NK-92 (cell line): Measurements from ENCODE around the gene TNFRSF17.

Source experiments
- DNase-seq: peaks from one replicate; lab custom pipeline; 2025; ENCODE audit not compliant: unreplicated experiment; lab: John Stamatoyannopoulos, UW

The TNFRSF17 gene

DNA sequence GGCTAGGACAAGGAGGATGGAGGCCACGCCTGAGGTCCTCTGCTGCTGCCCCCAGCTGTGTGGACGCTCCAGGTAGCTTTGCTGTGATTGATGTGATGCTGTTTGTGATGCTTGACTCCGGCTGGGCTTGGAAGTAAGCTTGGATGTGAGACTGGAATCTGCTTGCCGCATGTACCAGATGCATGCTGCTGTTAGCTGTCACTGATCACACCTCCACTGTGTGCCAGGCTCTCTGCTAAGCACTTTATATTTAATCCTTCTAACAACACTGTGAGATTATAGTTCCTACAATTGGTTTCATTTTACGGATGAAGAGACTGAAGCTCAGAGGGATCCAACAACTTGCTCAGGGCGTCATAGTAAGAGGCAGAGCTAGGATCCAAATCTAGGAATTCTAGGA lies 35.0 kb downstream of the TNFRSF17 start:
- no peak for DNase-seq

DNA sequence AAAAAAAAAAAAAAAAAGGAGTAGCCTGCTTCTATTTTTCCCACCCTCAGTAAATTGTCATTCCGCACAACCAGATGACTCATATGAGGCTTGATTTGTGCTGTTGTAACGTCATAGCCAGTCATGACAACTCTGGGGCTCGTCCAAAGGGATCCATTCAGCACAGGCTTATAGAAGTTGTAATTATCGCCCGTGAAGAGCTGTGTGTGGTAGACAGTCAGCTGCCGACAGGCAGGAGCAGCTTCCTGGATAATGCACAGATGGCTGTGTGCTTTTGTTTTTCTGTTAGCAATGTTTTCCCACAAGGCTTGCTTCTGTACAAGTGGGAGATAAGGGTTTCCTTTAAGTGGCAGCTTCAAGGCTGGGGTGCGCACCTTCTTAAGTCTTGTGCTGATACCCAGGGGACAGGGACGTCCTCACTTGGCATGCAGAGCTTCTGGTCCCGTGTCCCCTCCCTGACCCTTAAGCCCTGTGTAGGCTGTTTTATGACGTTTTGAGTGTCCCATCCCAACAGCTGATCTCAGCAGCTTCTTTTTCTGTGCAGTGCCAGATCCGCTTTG lies 37.5 kb downstream of the TNFRSF17 start:
- no peak for DNase-seq

DNA sequence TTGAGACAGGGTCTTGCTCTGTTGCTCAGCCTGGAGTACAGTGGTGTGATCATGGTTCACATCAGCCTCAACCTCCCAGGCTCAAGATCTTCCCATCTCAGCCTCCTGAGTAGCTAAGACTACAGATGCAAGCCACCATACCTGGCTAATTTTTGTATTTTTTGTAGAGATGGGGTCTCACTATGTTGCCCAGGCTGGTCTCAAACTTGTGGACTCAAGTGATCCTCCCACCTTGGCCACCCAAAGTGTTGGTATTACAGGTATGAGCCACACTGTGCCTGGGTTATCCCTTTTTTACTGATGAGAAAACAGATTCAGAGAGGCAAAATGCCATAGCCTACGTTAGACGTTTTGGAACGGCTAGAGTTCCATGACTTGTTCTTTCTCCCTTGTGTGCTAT lies 41.6 kb downstream of the TNFRSF17 start:
- DNase-seq, result no peak

DNA sequence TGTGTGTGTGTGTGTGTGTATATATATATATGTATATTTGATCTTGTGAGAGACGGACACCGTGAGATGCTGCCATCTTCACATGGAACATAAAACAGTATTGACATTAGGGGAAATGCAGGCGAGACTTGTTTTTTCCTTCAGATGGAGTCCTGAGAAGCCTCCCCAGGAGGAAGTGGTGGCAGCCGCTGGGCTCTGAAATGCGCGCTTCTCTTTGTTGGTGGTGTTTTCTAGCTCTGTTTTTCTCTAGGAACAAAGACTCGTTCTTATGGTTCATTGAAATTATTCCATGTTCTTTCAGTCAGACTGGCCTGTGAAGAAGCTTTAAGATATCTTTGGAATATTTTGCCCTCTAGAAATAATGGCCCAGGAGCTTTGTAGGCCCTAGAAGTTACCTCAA lies 44.5 kb downstream of the TNFRSF17 start:
- DNase-seq, result no peak

DNA sequence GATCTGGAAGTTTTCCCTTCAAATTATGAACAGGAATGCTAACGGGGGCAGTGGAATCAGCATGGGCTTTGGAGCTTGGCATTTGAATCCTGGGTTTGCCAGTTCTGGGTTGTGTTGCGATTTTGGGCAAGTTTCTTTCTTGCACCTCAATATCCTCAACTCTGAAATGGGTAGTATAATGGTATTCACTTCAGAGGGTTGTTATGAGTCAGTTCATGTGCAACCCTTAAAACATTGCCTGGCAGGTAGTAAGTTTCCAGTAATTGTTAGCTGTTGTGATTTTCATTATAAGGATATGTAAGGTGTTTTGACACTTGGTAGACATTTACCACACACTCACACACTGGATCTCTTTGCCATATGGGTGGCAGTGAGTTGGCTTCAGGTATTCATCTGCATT lies 44.9 kb downstream of the TNFRSF17 start:
- no peak for DNase-seq

DNA sequence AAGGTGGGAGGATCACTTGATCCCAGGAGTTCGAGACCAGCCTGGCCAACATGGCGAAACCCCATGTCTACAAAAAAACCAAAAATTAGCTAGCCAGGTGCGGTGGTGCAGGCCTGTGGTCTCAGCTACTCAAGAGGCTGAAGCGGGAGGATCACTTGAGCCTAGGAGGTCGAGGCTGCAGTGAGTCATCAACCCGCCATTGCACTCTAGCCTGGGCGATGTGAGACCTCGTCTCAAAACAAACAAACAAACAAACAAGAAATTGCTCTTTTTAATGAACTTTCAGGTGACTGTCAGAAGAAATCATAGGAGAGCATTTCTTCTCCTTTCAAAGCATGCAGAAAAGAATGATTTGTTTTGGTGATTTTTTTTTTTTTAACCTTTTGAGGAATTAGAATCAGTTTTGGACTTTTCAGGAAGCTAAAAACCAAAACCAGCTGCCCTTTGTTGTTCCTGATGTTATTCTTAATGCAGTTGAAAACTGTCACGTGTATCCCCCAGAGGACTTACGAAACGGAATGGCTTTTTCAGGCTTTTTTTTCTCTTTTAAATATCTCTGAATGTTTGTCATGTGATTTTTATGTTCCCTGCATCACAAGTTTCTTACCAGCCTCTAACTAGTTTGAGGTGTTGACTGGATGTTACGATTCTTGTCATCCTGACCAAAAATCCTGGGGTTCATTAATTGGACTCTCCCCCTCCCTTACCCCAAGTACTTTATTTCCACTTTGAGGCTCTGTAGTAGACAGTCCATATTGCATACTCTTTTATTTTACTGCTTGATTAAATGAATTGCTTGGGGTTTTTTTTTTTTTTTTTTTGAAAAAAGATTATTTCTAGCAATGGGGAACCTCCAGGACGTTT lies 45.6 kb downstream of the TNFRSF17 start:
- DNase-seq, result no peak

DNA sequence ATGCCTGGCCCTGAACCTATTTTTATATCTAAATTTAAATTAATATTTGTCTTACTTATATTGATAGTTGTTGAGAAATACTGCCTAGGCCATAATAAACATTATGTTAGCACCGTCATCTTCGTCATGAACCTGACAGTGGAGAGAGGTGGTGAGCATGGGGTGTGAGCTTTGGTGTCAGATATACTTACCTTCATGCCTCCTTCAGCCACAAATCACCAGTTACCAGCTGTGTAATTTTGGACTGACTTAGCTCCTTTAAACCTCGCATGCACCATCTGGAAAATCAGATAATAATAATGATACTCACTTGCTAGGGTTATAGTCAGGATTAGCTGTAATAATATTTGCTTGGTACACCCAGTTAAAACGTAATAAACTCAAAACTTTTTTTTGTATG lies 46.6 kb downstream of the TNFRSF17 start:
- DNase-seq, result no peak

DNA sequence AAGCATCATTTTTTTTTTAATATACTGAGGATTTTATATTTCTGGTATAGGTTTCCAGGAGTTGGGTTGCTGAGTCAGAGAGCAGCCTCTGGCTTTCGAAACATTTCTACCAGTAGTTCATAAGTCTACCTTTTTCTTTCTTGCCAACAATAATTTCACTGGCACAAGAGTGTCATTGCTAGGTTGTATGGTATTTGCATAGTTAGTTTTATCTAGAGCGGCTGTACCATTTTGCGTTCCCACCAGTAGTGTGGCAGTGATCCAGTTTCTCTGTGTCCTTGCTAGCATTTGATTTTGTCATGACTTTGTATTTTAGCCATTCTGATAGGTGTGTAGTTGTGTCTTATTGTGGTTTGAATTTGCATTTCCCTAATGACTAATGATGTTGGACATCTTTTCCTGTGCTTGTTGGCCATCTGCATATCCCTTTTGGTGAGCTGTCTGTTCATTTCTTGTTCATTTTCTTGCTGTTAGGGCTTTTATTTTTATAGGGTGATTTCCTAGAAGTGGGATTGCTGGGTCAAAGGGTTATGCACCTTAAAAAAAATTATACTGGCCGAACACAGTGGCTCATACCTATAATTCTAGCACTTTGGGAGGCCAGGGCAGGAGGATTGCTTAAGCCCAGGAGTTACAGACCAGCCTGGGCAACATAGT lies 51.4 kb downstream of the TNFRSF17 start:
- no peak for DNase-seq

DNA sequence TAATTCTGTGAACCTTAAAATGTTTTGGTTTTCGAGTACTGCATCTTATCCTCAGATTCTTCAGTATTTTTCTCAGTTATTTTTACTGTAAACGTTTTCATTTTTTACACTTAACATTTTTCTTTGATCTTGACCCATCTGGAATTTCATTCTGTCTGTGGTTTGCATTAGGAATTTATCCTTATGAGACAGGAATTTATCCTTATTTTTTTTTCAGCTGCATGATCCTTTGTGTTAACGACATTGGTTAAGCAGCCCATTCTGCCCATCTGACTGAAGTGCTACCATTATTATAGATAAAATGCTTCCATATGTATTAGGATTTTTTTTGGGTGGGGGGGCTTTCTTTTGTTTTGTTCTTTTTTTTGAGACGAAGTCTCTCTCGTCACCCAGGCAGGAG lies 52.5 kb downstream of the TNFRSF17 start:
- no peak for DNase-seq
